CD1c-positive myeloid dendritic cell (primary cell): ENCODE results near the gene STAMBP.

Experiments used
- DNase-seq: peaks from one replicate; pipeline ENCODE4 v3.0.0-alpha.2; 2016; ENCODE audit errors: extremely low spot score

The STAMBP gene

DNA sequence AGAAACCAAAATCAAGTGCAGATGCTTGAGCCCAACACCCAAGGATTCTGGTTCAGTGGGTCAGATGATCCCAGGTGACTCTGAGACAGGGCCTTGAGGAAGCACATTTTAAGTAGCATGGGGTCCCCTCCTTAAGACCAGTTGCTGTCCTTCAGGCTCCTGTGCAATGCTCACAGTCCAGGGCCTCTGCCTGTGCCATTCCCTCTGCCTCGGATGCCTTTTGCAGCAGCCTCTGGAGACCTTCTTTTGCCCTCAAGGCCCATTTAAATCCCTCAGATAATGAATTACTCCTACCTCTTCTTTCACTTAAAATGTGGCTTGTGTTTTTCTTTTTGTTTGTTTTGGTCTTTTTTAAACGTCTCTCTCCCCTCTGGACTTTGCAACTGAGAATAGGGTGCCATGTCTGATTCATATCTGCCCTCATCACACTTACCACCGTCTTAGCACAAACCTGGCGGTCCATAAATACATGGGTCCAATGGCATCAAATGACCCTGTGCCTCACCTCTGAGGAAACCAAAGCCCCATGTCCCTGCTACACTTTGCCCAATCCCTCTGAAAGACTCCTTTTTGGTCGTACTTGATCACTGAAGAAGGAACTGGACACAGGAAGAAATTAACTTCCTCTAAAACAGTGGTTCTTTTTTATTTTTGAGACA lies 78.2 kb downstream of the STAMBP start:
- peak; percentile 24 for DNase-seq

DNA sequence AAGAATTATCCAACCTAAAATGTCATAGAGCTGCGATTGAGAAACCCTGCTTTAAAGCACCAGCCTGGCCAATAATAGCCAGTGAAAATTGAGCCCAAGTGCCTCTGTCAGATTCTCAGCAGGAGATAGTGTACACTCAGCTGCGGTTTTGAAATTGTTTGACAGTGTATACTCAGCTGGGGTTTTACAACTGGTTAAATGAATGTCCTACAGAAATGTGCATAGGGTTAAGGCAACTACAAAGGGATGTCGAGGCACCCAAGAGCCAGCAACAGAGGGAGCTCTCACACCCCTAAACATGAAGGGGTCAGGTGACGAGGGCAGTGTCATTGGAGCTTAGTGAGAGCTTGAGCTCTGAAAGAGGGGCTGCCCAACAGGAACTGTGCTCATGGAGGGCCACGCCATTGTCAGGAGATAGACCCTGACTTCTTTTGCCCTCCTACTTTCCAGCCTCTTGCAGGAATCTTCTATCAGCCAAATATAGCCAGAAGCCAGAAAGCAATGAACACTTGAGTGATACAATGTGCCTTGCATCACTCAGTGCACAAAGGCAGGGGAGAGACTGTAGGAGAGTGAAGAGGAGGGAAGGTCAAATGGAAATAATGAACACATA lies 79.2 kb downstream of the STAMBP start:
- DNase-seq = peak; percentile 27

DNA sequence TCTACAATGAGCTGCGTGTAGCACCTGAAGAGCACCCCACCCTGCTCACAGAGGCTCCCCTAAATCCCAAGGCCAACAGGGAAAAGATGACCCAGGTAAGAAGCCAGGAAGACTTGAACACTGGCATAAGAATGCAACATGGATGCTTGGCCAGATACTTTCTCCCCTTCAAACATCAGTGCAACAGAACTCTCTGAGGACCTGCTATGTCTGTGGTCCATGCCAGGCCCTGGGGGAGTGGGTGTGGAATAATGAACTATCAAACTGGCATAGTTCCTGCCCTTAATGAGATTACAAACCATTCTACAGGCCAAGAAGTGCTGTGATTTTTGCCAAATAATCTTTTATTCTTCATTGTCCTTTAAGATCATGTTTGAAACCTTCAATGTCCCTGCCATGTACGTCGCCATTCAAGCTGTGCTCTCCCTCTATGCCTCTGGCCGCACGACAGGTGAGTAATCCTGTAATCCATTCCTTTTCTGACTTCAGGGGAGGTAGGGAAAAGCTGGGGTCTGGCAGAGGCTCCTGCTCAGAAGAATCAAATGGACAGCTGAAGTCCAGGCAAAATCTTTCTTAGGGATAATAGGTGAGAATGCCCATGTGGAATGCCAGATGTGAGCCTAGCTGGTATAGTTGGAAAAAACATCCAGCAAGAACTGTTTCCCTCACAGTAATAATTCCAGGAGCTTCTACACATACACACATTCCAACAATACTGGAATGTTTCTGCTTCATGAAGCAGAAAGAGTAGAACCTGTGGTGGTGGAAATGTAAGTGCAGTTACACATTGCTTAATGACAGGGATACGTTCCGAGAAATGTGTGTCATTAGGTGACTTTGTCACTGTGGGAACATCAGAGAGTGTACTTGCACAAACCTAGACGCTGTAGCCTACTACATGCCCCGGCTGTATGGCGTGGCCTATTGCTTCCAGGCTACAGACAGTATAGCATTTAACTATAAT lies 80.2 kb downstream of the STAMBP start:
- DNase-seq = no peak

DNA sequence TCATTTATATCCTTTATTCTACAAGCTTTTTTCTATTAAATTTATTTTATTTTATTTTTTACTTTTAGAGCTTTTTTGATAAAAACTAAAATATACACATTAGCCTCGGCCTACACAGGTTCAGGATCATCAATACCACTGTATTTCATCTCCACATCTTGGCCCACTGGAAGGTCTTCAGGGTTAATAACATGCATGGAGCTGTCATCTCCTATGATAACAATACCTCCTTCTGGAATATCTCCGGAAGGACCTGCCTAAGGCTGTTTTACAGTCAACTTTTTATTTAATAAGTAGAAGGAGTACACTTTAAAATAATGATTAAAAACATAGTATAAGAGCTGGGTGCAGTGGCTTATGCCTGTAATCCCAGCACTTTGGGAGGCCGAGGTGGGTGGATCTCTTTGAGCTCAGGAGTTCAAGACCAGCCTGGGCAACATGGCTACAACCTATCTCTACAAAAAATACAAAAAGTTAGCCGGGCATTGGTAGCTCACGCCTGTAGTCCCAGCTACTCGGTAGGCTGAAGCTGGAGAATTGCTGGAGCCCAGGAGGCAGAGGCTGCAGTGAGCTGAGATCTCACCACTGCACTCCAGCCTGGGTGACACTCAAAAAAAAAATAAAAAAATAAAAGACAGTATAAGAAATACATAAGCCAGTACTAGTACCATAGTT lies 82.2 kb downstream of the STAMBP start:
- DNase-seq = no peak

DNA sequence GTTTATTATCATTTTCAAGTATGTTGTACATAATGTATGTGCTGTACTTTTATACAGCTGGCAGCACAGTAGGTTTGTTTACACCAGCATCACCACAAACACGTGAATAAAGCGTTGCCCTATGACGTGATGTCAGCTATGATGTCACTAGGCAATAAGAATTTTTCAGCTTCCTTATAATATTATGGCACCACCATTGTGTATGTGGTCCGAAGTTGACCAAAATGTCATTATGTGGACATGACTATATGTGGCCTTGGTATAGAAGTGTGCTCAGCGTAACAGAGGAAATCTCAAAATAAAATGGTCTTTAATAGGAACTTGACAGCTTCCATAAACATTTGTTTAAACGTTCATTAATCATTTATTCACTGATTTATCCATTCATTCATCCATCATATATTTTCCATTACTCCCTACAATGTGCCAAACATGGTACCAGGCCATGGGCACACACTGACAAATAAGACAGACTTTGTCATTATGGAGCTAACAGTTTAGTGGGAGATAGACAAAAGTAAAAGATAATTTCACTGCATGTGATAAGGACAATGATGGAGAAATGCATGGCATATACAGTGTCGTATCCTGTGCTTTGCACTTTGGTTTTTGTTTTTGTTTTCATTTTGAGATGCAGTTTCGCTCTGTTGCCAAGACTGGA lies 82.9 kb downstream of the STAMBP start:
- no peak for DNase-seq

DNA sequence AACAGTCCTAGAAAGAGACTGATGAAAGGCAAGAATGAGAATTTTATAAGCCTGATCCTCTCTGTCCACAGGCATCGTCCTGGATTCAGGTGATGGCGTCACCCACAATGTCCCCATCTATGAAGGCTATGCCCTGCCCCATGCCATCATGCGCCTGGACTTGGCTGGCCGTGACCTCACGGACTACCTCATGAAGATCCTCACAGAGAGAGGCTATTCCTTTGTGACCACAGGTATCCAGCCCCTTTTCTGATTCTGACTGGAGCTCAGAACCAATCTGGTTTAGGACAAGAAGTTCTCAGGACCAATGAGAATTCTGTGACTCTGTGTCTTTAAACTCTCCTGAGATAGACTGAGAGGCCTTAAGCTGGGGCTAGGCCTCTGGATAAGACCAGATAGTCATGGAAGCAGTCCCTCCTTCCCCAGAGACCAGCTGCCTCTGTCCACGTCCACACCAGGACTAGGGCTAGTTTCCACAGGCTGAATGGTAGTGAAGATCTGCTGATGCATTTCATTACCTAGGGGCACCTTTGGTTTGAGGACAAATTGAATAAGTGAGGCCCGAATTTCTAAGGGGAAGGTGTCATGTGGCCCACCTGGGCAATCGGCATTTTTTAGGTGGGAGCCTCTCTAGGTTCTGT lies 84.8 kb downstream of the STAMBP start:
- DNase-seq = no peak

DNA sequence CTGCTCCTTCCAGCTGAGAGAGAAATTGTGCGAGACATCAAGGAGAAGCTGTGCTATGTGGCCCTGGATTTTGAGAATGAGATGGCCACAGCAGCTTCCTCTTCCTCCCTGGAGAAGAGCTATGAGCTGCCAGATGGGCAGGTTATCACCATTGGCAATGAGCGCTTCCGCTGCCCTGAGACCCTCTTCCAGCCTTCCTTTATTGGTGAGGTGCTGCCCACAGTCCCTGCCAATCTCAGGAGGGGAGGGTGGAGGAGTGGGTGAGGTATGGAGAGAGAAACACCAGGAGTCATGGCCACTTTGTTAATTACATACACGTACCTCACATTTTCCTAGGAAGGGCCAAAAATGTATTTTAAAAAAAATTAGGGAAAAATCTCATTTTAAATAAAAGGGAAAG lies 85.9 kb downstream of the STAMBP start:
- no peak for DNase-seq

DNA sequence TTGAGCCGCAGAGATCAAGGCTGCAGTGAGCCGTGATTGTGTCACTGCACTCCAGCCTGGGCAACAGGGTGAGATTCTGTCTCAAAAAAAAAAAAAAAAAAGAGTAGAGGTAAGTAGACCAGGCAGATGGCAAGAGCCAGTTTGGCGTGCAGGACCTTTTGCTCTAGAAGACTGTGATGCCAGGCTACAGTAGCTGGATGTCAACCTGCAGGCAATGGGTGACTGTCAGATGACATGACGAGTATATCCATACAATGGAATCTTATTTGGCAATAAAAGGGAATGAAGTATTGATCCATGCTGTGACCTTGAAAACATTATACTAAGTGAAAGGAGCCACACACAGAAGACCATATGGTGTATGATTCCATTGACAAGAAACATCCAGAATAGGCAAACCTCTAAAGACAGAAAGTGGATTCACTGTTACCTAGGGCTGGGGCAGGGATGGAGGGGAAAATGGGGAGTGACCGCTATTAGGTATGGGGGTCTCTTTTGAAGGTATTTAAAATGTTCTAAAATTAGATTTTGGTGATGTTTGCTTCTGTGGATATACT lies 86.8 kb downstream of the STAMBP start:
- DNase-seq = no peak

DNA sequence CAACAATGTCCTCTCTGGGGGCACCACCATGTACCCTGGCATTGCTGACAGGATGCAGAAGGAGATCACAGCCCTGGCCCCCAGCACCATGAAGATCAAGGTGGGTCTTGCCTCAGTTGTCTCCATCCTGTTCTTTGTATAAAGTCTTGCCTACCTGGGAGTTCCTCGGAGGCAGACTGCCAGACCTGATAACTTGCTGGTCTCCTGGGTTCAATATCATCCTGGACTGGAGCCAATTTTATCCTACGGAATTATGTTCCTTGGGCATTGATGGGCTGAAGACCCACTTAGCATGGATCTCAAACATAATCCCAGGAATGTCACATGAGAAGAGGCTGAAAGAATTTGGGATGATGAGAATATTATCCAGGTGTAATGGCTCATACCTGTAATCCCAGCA lies 87.9 kb downstream of the STAMBP start:
- DNase-seq = no peak

DNA sequence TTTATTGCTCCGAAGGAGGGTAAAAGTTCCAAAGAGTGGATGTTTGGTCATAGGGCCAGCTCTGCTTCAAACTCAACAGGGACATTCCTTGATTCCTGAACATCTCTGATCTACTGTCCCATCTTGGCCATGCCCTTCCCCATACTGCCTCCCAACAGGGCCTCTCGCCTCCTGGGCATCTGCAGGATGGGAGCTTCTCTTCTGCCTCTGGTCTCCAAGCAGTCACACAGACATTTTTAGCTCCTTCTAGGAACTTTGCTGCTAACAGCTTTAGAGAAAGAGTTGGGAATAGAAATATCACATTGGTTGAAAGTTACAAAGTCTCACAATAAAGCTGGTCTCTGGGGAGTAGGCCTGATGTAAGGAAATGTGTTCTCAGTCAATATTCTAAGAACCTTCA lies 88.5 kb downstream of the STAMBP start:
- DNase-seq = no peak

DNA sequence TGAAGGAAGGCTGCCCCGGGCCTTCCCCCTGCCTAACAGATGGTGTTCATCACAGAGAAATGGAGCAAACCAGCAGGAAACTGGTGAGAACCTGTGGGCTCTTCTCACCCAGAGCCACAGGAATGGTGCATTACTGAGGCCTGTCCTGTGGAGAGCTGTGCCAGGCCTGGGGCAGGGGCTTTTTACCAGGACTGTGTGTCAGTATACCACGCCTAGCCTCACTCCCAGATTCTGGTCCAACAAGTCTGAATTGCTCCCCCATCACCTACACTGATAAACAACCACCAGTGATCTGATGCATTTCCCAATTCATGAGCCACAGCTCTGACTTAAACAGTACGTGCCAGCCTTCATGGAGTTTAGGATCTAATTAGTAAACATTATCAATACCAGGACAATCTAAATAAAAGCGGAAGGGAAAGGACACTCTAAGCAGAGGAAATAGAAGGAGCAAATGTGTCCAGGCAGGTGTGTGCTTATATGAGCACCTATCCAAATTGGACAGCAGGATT lies 89.0 kb downstream of the STAMBP start:
- DNase-seq = no peak

DNA sequence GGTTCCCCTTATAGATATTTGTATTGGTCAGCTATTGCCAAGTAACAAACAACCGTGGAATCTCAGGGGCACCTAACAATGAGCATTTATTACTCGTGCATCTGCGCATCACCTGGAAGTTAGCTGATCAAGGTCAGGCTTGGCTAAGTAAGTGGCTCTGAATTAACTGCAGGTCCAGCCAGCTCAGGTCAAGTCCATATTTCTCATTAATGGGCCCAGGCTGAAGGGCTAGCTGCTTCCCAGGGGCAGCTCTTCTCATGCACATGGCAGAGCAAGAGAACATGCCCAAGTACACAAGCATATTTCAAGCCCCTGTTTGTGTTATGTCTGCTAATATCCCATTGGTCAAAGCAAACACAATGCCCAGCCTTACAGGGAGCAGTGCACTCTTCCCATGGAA lies 90.1 kb downstream of the STAMBP start:
- no peak for DNase-seq

DNA sequence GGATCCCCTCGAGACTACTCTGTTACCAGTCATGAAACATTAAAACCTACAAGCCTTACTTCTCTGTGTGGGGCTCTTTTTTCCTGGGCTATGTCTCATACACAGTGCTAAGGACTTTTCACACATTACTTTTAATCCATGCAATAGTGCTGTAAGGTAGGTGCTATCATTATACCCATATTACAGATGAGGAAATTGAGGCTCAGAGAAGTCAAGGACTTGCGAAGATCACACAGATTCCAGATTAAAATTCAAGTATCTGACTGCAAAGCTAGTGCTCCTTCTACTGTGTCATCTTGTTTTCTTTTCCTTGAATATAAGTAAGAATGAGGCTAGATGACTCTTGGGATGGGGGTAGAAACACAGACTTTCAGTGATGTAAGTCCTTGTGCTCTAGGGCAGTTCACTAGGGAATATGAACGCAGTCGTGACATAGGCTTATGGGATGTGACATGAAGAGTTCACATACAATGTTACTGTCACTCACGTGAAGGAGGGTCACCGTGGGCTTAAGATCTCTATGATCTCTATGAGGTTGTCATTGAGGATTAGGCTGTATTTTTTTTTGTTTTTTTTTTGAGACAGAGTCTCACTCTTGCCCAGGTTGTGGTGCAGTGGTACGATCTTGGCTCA lies 91.0 kb downstream of the STAMBP start:
- no peak for DNase-seq

DNA sequence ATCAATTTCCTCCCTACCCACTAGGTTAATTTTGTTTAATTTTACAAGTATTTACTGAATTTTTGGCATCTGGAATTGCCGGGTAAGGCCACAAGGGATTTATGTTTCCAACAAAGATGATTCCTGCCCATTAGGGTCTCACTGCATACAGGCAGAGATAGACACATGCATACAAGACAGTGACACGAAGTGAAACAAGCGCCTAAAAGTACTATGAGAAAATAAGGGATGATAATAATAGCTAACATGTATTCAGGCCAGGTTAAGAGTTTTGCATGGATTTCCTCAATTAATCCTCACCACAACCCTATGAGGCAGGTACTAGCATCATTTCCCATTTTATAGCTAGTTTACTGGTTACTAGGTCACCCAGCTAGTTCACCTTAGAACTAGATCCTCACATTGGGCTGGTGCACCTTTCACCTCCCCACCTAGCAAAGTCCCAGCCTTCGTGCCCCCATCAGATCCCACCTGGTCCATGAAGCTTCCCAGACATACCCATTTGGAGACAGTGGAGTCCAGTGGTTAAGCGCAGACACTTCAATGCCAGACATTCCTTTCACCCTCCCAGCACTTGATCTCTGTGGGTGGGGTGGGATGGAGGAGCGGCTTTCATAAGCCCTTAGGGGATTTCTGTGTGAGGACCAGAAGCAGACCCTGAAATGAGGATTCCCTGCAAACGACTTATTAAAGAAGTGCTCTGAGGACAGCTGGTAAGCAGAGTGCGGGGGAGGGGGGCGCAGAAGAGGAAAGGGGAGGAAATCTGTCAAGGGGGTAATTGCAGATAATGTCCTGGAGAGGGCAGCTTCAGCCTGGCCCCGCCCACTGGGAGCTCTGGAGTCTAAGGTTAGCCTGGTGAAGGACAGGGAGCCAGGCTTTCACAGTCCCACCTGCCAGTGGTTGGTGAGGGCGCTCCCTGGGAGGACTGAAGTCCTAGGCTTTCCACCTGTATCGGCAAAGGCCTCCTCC lies 92.1 kb downstream of the STAMBP start:
- peak; percentile 31 for DNase-seq

DNA sequence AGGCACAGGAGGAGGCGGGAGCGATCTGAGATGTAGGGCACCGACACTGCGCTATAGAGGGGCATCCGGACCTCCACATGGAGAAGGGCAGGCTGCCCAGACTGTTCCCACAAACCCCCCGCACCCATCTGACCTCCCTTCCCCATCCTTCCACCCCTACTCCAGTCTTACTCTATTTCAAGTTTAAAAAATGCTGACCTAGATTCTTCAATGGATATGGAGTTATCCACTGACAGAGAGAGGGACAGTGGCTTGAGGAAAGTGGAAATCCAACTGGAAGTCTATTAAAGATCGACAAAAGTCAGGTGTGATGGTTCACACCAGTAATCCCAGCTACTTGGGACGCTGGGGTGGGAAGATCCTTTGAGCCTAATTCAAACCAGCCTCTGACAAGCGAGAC lies 92.8 kb downstream of the STAMBP start:
- DNase-seq = no peak

DNA sequence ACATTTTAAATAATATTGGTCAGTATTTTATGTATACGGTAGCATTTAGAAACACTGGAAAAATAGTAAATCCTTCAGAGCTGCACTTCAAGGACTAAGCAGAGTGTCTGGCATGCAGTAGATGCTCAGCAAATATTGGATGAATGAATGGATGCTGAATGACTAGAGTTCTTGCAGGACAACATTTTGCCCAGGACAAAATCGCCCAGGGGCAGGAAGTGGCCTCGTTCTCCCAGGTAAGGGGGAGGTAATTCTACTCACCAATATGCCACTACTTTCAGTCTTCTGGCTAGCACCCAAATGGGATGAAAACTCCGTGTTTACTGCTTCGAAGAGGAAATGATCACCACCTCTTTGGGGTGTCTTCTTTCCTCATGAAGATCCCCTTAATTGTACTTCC lies 93.9 kb downstream of the STAMBP start:
- no peak for DNase-seq
